GM23338 (cell line): ENCODE measurements around the gene STMN3. TPM values are rescaled to one million over a fixed set of nuclear protein-coding genes. Genes with fewer than 3 reads are reported as not detected.

Experiments
- ATAC-seq: fragments of 200-7000 bp; cut with Tn5 transposase; 3 replicates; pipeline ENCODE4 v1.9.1; 2020
- DNase-seq: peaks from one replicate; pipeline ENCODE4 v3.0.0-alpha.2; 2015; ENCODE audit warnings: low spot score
- H2AFZ ChIP-seq: fragments of 200-600 bp; sonication (generic); 2 replicates; pipeline ENCODE4 v1.8.0; 2016; ENCODE audit warnings: antibody characterized with exemption, mild to moderate bottlenecking, moderate library complexity
- H3F3A ChIP-seq: fragments of 200-600 bp; sonication (generic); replicated peaks from 2 replicates; pipeline ENCODE4 v1.8.0; 2017; ENCODE audit warnings: antibody characterized with exemption, mixed run types, low read depth
- H3K27ac ChIP-seq: fragments of 200-600 bp; sonication (generic); 2 replicates; pipeline ENCODE4 v1.6.1; 2016; ENCODE audit warnings: low read depth
- H3K27me3 ChIP-seq: fragments of 200-600 bp; sonication (generic); 2 replicates; pipeline ENCODE4 v1.8.0; 2016; ENCODE audit warnings: mild to moderate bottlenecking, mixed run types, moderate library complexity; ENCODE audit not compliant: insufficient read depth
- H3K36me3 ChIP-seq: fragments of 200-600 bp; sonication (generic); 2 replicates; pipeline ENCODE4 v1.8.0; 2016; ENCODE audit warnings: mild to moderate bottlenecking; ENCODE audit not compliant: insufficient read depth
- H3K4me1 ChIP-seq: fragments of 200-600 bp; sonication (generic); 2 replicates; pipeline ENCODE4 v1.8.0; 2016; ENCODE audit warnings: mild to moderate bottlenecking, moderate library complexity; ENCODE audit not compliant: insufficient read depth
- H3K4me2 ChIP-seq: fragments of 200-600 bp; sonication (generic); 2 replicates; pipeline ENCODE4 v1.7.1; 2017; ENCODE audit warnings: mixed run types
- H3K4me3 ChIP-seq: fragments of 200-600 bp; sonication (generic); 2 replicates; pipeline ENCODE4 v1.6.1; 2016; ENCODE audit warnings: mixed run types
- H3K79me2 ChIP-seq: fragments of 200-600 bp; sonication (generic); replicated peaks from 2 replicates; pipeline ENCODE4 v1.8.0; 2017; ENCODE audit warnings: mild to moderate bottlenecking; ENCODE audit not compliant: insufficient read depth
- H3K9me2 ChIP-seq: fragments of 200-600 bp; sonication (generic); 2 replicates; pipeline ENCODE4 v1.8.0; 2017; ENCODE audit not compliant: insufficient read depth
- H4K20me1 ChIP-seq: fragments of 200-600 bp; sonication (generic); replicated peaks from 2 replicates; pipeline ENCODE4 v1.8.0; 2017; ENCODE audit warnings: mild to moderate bottlenecking; ENCODE audit not compliant: insufficient read depth
- H3K27ac Mint-ChIP-seq: 2 replicates; pipeline ENCODE4 v1.8.0; 2020; ENCODE audit warnings: inconsistent platforms, mild to moderate bottlenecking, moderate library complexity, mixed read lengths
- H3K27me3 Mint-ChIP-seq: 3 replicates; pipeline ENCODE4 v1.8.0; 2022; ENCODE audit warnings: low read depth, mild to moderate bottlenecking, moderate library complexity, mixed read lengths, inconsistent platforms; ENCODE audit not compliant: insufficient read depth, poor library complexity
- H3K36me3 Mint-ChIP-seq: 3 replicates; pipeline ENCODE4 v1.8.0; 2021; ENCODE audit warnings: low read depth, mild to moderate bottlenecking, inconsistent platforms, moderate library complexity, mixed read lengths
- H3K4me1 Mint-ChIP-seq: 3 replicates; pipeline ENCODE4 v1.8.0; 2020; ENCODE audit warnings: mild to moderate bottlenecking, inconsistent platforms, mixed read lengths
- H3K4me3 Mint-ChIP-seq: 3 replicates; pipeline ENCODE4 v1.8.0; 2021; ENCODE audit warnings: moderate library complexity, mild to moderate bottlenecking, inconsistent platforms, mixed read lengths
- H3K9me3 Mint-ChIP-seq: 3 replicates; pipeline ENCODE4 v1.8.0; 2020; ENCODE audit warnings: moderate library complexity, mild to moderate bottlenecking, inconsistent platforms, mixed read lengths
- CREB1 ChIP-seq: fragments of 250-450 bp; sonication (Bioruptor Pico); IDR thresholded peaks from 2 replicates; pipeline ENCODE4 v1.5.0; 2020; ENCODE audit warnings: low read depth, mild to moderate bottlenecking, moderate library complexity
- EZH2 ChIP-seq: fragments of 200-600 bp; sonication (generic); IDR thresholded peaks from one replicate; pipeline ENCODE4 v1.8.0; 2017; ENCODE audit warnings: antibody characterized with exemption, mild to moderate bottlenecking, low read depth; ENCODE audit not compliant: unreplicated experiment
- EZH2phosphoT487 ChIP-seq: fragments of 200-600 bp; sonication (generic); IDR thresholded peaks from one replicate; pipeline ENCODE4 v1.8.1; 2018; ENCODE audit warnings: antibody characterized with exemption; ENCODE audit not compliant: unreplicated experiment
- NANOG ChIP-seq: IDR thresholded peaks from 2 replicates; pipeline ENCODE4 v1.6.1; 2016; ENCODE audit warnings: antibody characterized with exemption, borderline replicate concordance
- POLR2AphosphoS5 ChIP-seq: IDR thresholded peaks from 2 replicates; pipeline ENCODE4 v1.6.1; 2016; ENCODE audit warnings: antibody characterized with exemption, low read depth
- ZNF114 ChIP-seq: fragments of 250-450 bp; sonication (Bioruptor Pico); IDR thresholded peaks from 2 replicates; pipeline ENCODE4 v1.5.0; 2020; ENCODE audit warnings: mild to moderate bottlenecking, moderate library complexity
- polyA plus RNA-seq: library from polyadenylated mRNA; unstranded; fragments of >200 nt; fragmentation: Nextera tagmentation; extraction: Ambion mirVana; gene quantifications from 2 replicates; pipeline ENCODE4 v1.2.1, GENCODE V29; 2016
- total RNA-seq: library from RNA; depleted of rRNA; stranded (reverse); fragments of >200 nt; shearing (Covaris generic); gene quantifications from 2 replicates; pipeline ENCODE4 v1.2.3, GENCODE V29; 2014
- TF ChIP-seq, protein P1 (sequence below): IDR thresholded peaks from 2 replicates; pipeline ENCODE4 v1.6.1; 2016; ENCODE audit warnings: antibody characterized with exemption
- TF ChIP-seq, protein P2 (sequence below): IDR thresholded peaks from one replicate; pipeline ENCODE4 v1.6.1; 2018; ENCODE audit warnings: antibody characterized with exemption; ENCODE audit not compliant: unreplicated experiment
- TF ChIP-seq, protein P3 (sequence below), 2 experiments: fragments of 200-600 bp in 1 of 2; sonication (generic) in 1 of 2; conservative IDR thresholded peaks; 2 replicates each; pipeline versions ENCODE4 v1.5.1 to v1.6.1; 2016 to 2017; ENCODE audit warnings: antibody characterized with exemption in 2 of 2, low read depth in 2 of 2, mild to moderate bottlenecking in 2 of 2, moderate library complexity in 1 of 2

Gene STMN3
- total and polyA plus RNA-seq, 2 experiments from 2014 or later, result 28.6 to 61.3 TPM

GRCh38 chr20:63653041-63653973 is at the start of gene STMN3 (continued):
- peak; percentile 54; the same call in 1 of the 2 replicates for TF ChIP-seq POLR2AphosphoS5

GRCh38 chr20:63702036-63702665 is 48.9 kb upstream of the STMN3 start:
- H3K27ac Mint-ChIP-seq, result no peak overlapping the region; the same call in 1 of the 2 replicates
- Histone ChIP-seq H2AFZ (no peak overlapping the region), H4K20me1 (peaks cover 11% of the 10 kb centered on the region), H3K9me2 (no peaks in the 10 kb centered on the region), H3F3A (peaks cover 9% of the 10 kb centered on the region; the same call in 1 of the 2 replicates), H3K4me1 (no peaks in the 10 kb centered on the region; the same call in 1 of the 2 replicates), H3K27ac (no peak overlapping the region), H3K79me2 (peaks cover 8% of the 10 kb centered on the region), H3K4me2 (no peak overlapping the region), H3K27me3 (no peaks in the 10 kb centered on the region), H3K36me3 (no peaks in the 10 kb centered on the region), H3K4me3 (no peak overlapping the region)
- TF ChIP-seq EZH2, result no peak
- TF ChIP-seq, protein P1, sequence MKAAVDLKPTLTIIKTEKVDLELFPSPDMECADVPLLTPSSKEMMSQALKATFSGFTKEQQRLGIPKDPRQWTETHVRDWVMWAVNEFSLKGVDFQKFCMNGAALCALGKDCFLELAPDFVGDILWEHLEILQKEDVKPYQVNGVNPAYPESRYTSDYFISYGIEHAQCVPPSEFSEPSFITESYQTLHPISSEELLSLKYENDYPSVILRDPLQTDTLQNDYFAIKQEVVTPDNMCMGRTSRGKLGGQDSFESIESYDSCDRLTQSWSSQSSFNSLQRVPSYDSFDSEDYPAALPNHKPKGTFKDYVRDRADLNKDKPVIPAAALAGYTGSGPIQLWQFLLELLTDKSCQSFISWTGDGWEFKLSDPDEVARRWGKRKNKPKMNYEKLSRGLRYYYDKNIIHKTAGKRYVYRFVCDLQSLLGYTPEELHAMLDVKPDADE, result no peak
- no peak for TF ChIP-seq EZH2phosphoT487
- ATAC-seq (no peak), DNase-seq (no peak)
- H3K4me3 Mint-ChIP-seq, result no peak overlapping the region
- H3K27me3 Mint-ChIP-seq, result peaks cover 15% of the 10 kb centered on the region
- no peaks in the 10 kb centered on the region for H3K9me3 Mint-ChIP-seq
- H3K36me3 Mint-ChIP-seq, result peaks cover 15% of the 10 kb centered on the region
- peaks cover 8% of the 10 kb centered on the region for H3K4me1 Mint-ChIP-seq

DNA sequence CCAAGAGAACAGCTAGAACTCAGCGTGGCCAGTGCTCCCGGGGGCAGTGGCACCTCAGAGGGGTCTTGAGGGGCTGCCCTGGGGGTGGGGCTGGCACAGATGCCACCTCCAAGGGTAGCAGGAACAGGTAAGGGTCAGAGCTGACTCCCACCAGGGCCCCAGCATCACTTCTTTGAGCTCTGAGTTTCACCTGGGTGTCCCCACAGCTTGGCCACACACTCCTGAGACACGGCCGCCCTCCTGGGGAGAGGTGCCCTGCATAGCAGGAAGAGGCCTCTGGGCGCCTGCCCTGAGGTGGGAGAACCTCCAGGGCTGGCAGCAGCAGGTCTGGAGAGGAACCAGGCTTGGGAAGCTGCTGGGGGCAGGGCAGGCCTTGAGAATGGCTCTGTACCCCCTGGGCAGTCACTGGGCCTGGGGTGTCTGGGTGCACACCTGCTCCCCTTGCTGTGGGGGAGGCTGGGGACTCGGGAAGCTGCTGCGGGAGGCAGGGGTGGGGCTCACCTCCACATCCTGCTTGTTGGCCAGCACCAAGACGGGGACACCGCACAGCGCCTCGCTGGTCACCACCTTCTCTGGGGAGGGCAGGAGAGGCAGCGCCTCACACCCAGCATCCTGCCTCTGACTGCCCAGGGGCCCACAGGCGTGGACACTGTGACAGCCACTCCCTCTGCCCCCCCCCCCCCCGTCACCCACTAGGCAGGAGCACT is 48.3 kb upstream of the STMN3 start:
- H3K4me2 ChIP-seq, result no peak overlapping the region
- no peaks in the 10 kb centered on the region for H3K36me3 ChIP-seq
- no peak for ATAC-seq
- peaks cover 13% of the 10 kb centered on the region for H3K27me3 Mint-ChIP-seq
- no peaks in the 10 kb centered on the region for H3K9me3 Mint-ChIP-seq
- no peak overlapping the region for H3K27ac ChIP-seq
- peaks cover 9% of the 10 kb centered on the region for H4K20me1 ChIP-seq
- no peaks in the 10 kb centered on the region; the same call in 1 of the 2 replicates for H3K4me1 ChIP-seq
- peaks cover 10% of the 10 kb centered on the region for H3K36me3 Mint-ChIP-seq
- H3K27me3 ChIP-seq, result no peaks in the 10 kb centered on the region
- no peak overlapping the region for H3K4me3 Mint-ChIP-seq
- H3K9me2 ChIP-seq, result no peaks in the 10 kb centered on the region
- peaks cover 3% of the 10 kb centered on the region for H3K79me2 ChIP-seq
- no peak overlapping the region for H3K4me3 ChIP-seq
- H3K27ac Mint-ChIP-seq, result no peak overlapping the region
- DNase-seq, result no peak
- peaks cover 6% of the 10 kb centered on the region; the same call in 1 of the 2 replicates for H3F3A ChIP-seq
- no peak overlapping the region for H2AFZ ChIP-seq
- peaks cover 5% of the 10 kb centered on the region for H3K4me1 Mint-ChIP-seq
- TF ChIP-seq, protein P2, sequence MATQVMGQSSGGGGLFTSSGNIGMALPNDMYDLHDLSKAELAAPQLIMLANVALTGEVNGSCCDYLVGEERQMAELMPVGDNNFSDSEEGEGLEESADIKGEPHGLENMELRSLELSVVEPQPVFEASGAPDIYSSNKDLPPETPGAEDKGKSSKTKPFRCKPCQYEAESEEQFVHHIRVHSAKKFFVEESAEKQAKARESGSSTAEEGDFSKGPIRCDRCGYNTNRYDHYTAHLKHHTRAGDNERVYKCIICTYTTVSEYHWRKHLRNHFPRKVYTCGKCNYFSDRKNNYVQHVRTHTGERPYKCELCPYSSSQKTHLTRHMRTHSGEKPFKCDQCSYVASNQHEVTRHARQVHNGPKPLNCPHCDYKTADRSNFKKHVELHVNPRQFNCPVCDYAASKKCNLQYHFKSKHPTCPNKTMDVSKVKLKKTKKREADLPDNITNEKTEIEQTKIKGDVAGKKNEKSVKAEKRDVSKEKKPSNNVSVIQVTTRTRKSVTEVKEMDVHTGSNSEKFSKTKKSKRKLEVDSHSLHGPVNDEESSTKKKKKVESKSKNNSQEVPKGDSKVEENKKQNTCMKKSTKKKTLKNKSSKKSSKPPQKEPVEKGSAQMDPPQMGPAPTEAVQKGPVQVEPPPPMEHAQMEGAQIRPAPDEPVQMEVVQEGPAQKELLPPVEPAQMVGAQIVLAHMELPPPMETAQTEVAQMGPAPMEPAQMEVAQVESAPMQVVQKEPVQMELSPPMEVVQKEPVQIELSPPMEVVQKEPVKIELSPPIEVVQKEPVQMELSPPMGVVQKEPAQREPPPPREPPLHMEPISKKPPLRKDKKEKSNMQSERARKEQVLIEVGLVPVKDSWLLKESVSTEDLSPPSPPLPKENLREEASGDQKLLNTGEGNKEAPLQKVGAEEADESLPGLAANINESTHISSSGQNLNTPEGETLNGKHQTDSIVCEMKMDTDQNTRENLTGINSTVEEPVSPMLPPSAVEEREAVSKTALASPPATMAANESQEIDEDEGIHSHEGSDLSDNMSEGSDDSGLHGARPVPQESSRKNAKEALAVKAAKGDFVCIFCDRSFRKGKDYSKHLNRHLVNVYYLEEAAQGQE, result no peak
- TF ChIP-seq NANOG, result no peak
- TF ChIP-seq, protein P1, result no peak
- TF ChIP-seq, protein P3, sequence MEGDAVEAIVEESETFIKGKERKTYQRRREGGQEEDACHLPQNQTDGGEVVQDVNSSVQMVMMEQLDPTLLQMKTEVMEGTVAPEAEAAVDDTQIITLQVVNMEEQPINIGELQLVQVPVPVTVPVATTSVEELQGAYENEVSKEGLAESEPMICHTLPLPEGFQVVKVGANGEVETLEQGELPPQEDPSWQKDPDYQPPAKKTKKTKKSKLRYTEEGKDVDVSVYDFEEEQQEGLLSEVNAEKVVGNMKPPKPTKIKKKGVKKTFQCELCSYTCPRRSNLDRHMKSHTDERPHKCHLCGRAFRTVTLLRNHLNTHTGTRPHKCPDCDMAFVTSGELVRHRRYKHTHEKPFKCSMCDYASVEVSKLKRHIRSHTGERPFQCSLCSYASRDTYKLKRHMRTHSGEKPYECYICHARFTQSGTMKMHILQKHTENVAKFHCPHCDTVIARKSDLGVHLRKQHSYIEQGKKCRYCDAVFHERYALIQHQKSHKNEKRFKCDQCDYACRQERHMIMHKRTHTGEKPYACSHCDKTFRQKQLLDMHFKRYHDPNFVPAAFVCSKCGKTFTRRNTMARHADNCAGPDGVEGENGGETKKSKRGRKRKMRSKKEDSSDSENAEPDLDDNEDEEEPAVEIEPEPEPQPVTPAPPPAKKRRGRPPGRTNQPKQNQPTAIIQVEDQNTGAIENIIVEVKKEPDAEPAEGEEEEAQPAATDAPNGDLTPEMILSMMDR (conservative IDR thresholded peaks at IDR 0.05; ENCODE audit: low read depth in 2 of 2), result no peak
- no peak for TF ChIP-seq ZNF114
- no peak for TF ChIP-seq EZH2phosphoT487
- no peak for TF ChIP-seq CREB1 (CRISPR knock-in tag)
